HG02798 (cell line): ENCODE data around the gene LSAMP.

ENCODE experiments used
- ATAC-seq: cut with Tn5 transposase; IDR thresholded peaks from one replicate; pipeline ENCODE4 v1.9.1; 2021; ENCODE audit warnings: mild to moderate bottlenecking; ENCODE audit not compliant: unreplicated experiment, poor library complexity

Gene LSAMP

DNA sequence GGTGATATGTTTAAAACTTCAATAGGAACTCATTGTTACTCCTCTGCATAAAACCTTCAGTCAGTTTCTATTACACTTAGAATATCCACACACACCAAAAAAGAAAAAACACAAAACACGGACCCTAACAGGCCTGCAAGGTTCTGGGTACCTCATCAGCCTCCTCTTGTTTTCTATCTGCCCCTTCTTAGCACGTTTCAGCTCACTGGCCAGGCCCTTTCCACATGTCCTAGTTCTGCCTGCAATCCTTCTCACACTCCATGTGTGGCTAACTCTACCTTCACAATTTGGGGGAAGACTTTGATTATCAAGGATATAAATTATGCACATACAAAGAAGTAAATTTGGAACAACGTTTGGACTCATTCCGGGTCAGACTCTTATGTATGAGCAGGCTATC lies 376.3 kb downstream of the LSAMP start:
- no peak for ATAC-seq

DNA sequence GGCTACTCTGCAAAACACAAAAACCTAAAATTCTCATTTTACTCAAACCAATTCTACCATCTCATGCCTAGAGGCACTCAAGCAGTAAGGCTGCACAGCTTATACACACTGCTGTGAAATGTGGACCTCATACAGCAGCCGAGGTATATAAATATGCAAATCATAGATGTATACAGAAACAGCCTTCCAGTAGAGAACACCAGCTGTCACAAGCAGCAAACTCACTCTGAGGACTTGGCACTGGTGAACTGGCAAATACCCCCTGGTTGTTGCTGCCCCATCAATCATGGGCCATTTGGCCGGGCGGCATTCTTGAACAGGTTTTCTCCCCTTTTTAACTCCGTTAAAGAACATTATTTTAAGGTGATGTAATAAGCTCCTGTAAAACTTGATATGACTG lies 378.0 kb downstream of the LSAMP start:
- ATAC-seq: peak; percentile 62

DNA sequence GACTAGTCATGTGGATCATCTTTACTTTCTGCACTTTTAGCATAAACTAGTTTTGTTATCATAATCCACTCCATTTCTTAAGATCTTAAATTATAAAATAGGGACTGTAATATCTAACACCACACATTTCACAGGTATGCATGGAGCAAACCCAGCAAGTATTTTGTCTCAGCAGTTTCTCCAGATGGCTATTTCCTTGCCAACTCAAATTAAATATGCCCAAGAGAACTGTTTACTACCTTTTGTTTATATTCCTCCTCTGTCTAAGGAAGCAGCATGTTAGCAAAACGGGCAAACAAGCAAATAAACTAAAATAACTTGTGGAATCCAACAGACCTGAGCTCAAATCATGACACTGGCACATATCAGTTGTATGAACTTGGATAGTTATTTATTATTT lies 379.8 kb downstream of the LSAMP start:
- ATAC-seq: no peak

DNA sequence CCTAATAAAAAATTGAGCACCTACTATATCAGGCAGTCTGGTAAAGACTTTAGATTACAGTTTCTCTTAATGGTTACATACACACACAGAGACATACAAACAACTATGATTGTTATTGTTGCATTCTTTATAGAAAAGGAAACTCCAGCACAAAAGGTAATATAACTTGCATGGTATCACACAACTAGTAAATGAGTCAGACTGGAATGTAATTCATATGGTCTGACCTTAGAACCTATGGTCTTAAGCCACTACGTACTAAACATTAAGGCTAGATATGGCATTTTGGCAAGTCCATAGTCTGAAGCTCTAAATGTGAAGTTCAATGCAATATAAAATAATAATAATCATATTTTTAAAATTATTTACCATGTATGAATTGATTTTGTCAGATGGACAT lies 380.6 kb downstream of the LSAMP start:
- no peak for ATAC-seq

DNA sequence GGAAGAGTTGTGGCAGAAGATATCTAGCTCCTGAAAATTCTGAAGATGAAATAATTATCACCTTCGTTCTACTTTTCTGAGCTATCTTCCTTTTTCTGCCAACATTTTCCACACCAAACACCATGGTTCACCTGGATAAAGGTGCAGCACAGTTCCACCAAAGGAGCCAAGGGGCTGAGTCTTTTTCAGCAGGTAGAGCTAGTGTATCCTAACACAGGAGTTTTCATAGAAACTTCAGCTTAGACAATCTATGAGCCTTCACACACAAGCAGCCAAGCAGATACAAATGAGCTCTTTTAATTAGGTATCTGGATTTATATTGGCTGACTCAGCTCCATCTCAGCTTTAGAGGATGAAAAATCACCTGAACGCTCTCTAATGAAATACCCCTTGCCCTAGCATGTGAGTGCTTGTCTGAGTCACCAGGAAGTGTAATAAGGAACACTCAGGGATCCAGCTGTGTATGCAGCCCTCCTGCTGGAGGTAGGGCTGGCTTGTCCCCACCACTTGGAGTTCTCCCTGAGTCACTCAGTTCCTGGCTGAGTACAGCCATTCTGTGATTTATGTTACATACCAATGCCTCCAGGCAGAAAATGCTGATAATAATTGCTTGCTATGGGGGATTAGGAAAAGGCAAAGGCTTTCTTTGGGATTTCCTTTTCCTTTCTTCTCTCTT lies 385.7 kb downstream of the LSAMP start:
- no peak for ATAC-seq

DNA sequence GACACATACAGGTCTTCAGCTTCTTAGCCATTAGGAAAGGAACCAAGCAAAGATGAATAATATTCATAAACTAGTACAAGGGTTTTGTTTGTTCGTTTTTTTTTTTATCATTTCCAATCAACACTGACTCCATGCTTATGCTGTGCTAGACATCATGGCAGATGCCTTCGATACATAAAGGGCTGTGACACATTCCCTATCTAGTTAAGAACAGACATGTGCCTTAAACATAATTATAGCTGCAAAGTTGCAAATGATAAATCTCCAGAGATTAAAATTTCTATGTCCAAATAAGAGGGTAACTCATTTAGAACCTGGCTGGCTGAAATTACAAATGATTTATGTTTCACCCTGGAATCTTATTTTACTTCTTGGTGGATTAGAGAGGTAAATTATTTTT lies 386.4 kb downstream of the LSAMP start:
- no peak for ATAC-seq

DNA sequence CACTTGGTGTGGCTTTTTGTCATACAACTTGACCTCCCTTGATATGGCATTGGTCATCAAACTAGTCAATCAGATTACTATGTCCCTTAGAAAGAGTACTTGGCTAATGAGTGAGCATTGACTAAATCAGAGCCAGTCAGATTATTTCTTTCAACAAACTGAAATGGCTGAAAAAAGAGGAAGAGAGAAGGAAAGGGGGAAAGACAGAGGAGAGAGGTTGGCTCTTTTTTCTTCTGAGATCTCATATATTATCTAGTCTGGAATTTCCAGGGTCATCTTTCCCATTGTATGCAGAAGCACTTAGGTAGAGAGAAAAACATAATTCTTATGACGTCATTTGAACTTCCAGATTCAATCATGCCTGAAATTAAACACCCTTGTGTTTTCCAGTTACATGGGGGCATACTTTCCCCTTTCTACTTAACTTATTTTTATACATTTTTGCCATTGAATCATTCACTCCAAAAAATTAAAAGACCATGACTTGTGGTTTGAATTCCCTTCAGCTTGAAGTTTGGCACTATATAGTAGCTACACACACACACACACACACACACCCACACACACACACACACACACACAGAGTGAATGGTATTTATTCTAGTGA lies 387.8 kb downstream of the LSAMP start:
- ATAC-seq: no peak

DNA sequence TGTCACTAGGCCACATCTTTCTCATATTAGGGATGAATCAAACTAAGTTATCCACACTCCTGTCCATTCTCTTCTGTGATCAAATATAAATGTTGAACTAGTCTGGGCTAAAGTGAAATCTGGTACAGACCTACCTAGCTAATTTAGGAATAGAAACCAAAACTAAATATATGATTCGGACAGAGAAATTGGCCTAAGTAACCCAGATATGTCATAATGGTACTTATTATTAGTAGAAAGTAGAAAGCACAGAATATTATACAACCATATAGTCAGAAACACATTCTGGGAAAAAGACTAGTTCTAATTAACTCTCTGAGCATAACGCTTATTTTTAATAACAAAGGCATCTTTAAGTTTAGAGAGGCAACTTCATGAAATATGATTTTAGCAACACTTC lies 389.0 kb downstream of the LSAMP start:
- ATAC-seq: peak; percentile 89

DNA sequence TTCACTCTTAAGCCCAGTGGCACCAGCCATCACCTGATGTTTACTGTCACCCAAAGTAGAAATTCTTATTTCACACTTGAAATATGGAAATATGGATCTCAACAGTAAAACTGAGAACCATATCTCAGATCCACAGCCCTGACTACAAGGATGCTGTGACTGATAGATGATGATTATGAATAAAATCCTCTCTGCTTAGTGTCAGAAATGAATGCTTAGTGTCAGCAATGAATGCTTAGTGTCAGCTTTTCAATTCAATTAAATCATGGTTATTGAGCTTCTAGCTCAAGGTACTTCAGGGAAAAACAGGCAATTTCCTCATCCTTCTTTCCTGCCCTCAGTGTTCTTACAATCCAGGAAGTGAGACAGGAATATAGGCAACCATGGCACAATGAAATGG lies 392.3 kb downstream of the LSAMP start:
- ATAC-seq: no peak

DNA sequence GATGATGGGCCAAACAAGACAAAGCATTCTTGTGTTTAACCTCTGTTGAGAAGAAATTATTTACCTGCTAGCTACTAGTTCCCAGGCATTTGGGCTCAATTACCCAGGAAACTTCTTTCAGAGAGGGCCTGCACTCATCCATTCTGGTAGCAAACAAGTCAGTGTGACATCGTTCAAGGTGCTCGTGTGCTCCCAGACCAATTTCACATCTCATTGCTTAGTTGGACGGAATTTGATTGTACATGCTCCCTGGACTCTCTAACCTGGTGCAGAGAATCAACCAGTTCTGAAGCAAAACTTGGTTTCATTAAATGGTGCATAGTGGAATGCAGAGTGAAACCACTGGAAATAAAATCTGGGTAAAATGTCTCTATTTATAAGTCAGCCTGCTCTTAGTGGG lies 392.7 kb downstream of the LSAMP start:
- ATAC-seq: no peak

DNA sequence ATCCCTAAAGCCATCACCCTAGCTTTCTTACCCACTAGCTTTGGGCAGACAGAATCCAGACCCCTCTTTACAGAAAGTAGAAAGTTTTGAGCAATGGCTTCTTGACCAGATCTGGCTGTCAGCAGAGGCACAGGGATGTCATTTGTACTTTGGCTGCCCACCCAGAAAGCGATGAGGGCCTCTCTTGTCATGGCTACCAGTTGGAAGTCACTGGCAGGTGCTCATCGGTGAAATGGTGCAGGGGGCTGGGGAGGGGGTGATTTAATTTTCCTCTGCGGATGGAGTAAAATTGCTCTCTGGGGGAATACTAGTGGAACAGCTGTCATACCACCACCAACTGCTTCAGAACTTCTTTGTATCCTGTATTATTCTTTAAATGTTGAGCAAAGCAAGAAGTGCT lies 393.7 kb downstream of the LSAMP start:
- ATAC-seq: no peak

DNA sequence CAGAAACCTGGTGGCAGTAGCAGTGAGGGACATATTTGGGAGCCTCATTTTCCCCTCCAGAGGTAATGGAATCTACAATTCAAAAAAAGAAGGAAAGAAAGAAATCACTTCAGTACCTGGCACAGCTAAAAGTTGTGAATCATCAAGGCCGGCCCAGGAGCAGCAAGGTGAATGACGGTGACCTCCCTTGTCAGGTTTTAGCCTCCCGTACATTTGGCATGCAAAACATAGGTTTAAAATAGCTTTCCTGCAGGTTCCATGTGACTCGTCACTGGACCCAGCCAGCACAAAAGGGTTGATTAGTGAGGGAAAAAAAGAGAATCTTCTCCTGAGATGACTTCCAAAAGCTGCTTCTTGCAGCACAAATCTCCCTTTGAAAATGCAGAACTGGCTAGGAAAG lies 394.2 kb downstream of the LSAMP start:
- peak; percentile 70 for ATAC-seq

DNA sequence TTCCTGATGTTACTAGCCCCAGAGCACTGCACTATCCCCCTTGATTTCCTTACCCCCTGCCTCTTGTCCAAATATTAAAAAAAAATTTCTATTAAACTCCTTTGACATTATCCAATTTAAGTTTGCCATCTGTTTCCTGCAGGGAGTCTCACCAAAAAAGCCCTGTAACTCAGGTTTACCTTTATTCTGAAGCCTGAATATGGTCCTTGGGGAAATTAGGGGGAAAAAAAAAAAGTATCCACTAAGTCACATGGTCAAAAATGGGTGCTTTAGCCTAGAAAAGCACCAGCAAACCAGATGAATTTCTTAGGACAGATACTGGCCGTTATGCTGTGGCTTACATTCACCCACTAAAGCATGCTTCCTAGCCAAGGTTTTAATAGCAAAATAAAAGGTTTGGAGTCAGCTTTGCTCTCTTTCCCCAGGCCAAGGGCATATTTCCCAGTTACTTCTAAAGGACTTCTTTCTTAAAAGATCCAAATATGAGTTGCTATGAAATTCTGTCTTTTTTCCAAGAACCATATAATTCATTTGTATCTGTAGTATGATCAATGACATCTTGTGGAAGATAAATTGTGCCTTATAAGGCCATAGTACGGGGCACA lies 394.9 kb downstream of the LSAMP start:
- ATAC-seq: no peak

DNA sequence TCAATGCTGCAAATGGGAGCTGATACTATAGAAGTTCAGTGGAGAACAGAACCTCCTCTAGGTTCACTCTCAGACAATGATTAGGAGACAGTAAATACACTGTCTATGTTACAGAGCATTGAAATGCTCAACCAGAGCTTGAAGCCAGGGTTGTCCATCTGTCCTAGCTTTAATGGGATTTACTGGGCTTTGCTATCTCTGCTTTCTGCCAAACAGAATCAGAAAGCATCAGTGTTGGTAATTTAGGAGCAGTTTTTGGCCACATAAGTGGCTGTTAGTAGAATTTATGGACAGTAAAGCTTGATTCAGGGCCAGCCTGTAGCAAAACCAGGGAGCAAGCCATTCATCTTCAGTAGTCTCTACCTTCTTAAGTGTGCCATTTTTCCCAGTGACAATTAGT lies 396.3 kb downstream of the LSAMP start:
- ATAC-seq: no peak

DNA sequence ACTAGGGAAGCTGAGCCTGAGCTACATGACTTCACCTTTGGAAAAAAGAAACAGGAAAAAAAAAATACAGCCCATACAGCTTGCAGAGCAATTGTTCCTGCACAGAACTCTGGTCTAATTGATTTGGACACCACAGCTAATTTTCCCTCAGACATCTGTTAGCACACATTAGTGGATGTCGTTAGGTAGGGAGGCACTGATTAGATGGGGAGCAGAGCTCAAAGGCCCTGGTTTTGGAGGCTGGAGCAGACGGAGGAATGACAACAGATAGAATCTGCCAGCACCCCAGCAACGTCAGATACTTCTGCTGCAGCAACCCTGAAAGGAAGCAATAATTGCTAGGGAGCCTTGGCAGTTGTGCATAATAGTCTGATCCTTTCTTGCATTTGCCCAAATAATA lies 398.9 kb downstream of the LSAMP start:
- ATAC-seq: no peak

DNA sequence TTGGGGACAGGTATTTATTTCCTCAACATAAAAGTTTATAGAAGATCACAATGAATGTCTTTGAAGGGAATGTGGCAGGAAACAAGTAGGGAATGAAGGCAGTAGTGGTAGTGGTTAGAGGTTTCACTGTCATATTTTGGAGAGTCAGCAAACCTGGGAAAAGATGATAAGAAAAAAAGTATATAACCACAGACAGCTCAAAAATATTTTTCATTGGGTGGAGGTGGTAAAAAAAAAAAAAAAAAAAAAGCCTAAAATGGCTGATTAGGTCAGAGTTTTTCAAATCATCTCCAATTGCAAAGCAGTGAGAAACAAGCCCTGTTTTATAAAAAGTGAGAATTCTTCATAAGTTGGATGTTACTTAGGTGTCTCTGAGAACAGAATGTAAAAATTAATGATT lies 400.0 kb downstream of the LSAMP start:
- ATAC-seq: no peak

DNA sequence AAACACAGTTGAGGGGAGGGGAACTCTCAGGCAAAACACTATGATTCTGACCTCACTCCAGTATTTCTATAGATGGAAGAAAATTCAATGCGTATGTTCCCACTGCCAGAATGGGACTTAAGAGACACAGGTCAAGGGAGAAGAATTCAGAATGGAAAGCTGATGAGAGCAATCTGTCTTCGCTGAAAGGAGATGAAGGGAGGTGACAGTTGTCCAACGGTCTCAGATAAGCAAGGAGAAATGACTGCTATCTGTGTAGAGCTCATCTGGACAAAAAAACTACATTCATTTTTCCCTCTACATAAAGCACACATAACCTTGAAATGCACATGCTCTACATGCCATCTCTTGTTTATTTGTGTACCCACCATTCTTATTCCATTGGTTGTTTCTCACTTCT lies 405.1 kb downstream of the LSAMP start:
- no peak for ATAC-seq

DNA sequence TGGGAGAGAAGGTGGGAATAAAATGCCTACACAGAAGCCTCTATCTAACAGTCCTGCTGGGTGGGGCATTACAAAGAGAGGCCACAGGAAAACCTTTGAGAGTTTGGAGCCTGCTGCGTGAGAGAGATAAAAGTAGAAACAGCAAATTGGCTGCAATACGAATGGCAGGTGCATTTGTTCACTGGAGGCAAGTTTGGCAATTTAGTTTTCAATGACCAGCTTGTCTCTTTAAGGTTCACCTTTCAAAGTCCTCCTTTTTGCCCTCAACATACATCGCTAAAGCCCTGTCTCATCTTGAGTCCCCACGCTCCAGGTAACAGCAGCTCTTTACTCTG lies 405.7 kb downstream of the LSAMP start:
- no peak for ATAC-seq

DNA sequence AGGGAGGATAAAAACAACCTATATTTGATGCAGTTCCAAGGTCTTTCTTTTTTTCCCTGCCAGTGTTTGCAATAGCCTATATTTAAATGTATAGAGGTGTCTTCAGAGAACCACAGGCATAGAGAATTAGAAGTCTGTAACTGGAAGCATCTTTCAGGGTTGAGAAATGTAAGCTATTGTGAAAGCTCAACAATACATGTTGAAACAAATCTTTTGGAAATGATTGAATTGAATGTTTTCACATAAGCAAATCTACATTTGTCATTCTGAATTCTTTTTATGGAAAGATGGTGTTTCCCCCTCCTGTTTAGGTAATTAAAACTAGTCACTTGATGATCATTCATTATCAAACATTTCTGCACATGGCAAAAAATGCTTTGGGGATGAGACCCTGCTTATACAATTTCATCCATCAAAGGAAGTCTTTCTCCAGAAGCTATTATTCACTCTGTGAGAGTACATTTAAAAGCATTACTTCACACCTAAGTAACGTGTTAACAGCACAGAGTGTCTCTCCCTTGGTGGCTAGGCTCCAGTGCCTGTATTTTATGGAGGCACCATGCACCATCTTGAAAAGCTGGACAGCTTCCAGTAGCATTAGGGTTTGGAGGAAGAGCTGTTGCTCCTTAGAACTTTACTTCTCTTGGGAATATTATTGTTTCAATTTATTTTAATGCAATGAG lies 406.2 kb downstream of the LSAMP start:
- ATAC-seq: no peak

DNA sequence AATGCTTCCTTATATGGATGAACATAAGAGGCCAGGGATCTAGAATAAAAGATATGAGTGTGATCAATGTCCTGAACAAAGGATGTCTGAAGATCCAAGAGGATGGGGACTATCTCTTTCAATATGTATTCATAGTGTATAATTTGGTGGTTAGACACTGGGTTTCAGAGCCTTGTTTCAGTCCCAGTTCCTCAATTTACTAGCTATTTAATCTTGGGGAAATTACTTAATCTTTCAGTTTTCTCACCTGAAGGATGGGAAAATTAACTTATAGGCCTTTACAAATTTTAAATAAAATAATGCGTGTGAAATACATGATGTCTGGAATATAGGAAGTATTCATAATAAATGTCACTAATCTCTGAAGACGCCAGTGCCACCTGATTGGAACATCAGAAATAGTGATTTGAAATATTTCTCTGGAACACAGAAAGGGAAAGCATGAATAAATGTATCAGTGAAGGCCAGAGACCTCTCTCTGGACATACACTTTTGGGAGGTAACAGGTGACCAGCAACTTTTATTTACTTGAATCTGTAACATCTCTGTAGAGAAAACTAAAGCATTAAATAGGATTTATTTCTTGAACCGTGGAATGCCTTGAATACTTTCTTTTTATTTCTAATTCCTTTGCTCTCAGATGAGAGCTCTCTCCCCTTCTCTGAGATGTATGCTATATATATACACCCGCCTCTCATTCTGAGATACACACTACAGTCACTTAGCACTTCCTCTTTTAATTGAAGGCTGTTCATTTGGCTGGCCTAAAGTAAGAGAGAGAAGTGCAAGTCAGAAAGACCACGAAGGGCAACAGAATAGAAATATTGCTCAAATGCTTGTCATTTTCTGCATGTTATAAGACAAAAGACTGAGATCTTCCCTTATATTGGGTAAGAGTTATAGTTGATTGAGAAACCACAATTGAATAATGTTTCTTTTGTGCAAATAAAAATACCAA lies 407.1 kb downstream of the LSAMP start:
- peak; percentile 98 for ATAC-seq

DNA sequence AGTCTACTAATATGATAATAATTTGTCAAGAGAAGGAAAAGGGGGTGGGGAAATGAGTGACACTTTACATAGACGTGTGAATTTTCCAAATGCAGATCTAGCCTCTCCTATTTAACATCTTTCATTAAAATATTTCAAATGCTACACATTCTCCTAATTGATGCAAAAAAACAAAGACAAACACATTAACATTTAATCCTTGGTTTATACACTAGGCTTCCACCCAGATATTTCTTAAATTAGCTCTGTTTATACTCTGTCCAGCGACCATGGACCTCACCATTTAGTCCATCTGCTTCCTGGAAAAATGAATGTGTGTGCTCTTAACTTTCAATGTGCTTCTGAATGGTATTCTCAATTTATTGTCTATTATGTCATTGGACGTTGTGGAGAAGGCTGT lies 409.9 kb downstream of the LSAMP start:
- no peak for ATAC-seq
